ENCODE results near the gene RGS14.

The RGS14 gene

GRCh38 chr5:177421062-177421798, 63.5 kb downstream of the RGS14 start:
- no peaks in the 10 kb centered on the region for H4K20me1 ChIP-seq (ENCODE audit: control insufficient read depth, insufficient read depth, low read depth, low read length)
- H3K4me1 ChIP-seq (ENCODE audit: control insufficient read depth, low read length) = peaks cover 8% of the 10 kb centered on the region
- H3K4me3 ChIP-seq (ENCODE audit: low read length) = no peak overlapping the region
- no peak overlapping the region for H3K27ac ChIP-seq (ENCODE audit: low read depth, low read length)
- H3K27me3 ChIP-seq (ENCODE audit: control insufficient read depth, low read length) = no peaks in the 10 kb centered on the region; the same call in 1 of the 2 replicates
- H3K9me3 ChIP-seq (ENCODE audit: control insufficient read depth, insufficient read depth, low read length) = no peaks in the 10 kb centered on the region
- 0 out of 2 replicates have a peak, but pooled peaks cover 3% of the 10 kb centered on the region for H3F3A ChIP-seq (ENCODE audit: control insufficient read depth, insufficient read depth)
- no peaks in the 10 kb centered on the region for H3K9me2 ChIP-seq (replicated peaks; ENCODE audit: control insufficient read depth, low read length)
- no peaks in the 10 kb centered on the region for H3K79me2 ChIP-seq (ENCODE audit: control insufficient read depth, low read length)
- TF ChIP-seq, protein P1, sequence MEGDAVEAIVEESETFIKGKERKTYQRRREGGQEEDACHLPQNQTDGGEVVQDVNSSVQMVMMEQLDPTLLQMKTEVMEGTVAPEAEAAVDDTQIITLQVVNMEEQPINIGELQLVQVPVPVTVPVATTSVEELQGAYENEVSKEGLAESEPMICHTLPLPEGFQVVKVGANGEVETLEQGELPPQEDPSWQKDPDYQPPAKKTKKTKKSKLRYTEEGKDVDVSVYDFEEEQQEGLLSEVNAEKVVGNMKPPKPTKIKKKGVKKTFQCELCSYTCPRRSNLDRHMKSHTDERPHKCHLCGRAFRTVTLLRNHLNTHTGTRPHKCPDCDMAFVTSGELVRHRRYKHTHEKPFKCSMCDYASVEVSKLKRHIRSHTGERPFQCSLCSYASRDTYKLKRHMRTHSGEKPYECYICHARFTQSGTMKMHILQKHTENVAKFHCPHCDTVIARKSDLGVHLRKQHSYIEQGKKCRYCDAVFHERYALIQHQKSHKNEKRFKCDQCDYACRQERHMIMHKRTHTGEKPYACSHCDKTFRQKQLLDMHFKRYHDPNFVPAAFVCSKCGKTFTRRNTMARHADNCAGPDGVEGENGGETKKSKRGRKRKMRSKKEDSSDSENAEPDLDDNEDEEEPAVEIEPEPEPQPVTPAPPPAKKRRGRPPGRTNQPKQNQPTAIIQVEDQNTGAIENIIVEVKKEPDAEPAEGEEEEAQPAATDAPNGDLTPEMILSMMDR (IDR thresholded peaks at IDR 0.05; ENCODE audit: low read depth, low read length, poor library complexity, severe bottlenecking) = no peak
- no peak for TF ChIP-seq EZH2phosphoT487 (IDR thresholded peaks at IDR 0.05; ENCODE audit: borderline replicate concordance, low read length)
- no peaks in the 10 kb centered on the region for H3K36me3 ChIP-seq (ENCODE audit: control insufficient read depth, low read length)
- H3K4me2 ChIP-seq (ENCODE audit: low read length) = no peak overlapping the region

Data from DOHH2 (cell line).